Measurements from ENCODE around the gene LHFPL6.

The LHFPL6 gene

DNA sequence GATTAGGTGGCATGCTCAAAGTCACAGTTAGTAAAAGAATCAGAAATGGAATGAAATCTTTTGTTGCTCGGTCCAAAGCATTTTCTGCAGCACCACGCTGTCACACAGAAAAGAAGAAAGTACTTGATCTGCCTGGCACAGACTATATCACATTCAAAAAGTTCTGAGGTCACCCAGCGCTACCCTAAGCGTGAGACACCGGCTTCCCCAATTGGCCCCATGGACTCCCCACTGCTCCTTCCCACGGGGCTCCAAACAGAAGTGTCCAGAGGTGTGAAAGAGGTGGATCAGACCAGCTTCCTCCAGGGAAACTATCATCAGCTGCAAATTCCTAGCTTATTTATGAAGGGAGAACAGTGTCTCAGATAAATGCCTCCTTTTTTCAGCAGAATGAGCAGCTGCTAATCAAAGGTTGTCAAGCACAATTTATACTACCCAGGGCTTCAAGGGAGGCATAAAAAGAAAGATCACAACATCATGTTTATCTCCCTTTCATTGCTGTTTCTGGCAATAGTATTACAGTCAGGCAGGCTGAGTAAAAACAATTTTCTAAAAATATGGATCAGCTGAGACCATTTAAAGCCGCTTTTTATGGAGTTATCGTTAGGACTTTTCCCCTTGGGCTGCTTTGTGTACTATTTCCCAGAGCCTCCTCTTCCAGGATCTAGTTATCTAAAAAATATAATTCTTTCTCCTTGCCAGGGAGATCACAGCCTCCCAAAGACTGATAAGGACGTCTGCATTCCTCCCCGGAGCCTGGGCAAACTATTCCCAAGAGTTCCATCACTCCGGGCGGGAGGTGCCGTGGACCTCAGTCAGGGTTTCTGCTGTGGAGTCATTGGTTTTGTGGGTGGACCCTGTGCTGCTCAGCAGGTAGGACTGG, 208.0 kb downstream of the LHFPL6 start:
- H3K4me3 Mint-ChIP-seq, result no peak overlapping the region
- no peak overlapping the region for H3K27ac Mint-ChIP-seq
- no peaks in the 10 kb centered on the region for H3K27me3 Mint-ChIP-seq (ENCODE audit: low read depth)
- no peak for DNase-seq (ENCODE audit: low spot score)
- no peaks in the 10 kb centered on the region for H3K9me3 Mint-ChIP-seq
- H3K36me3 Mint-ChIP-seq (ENCODE audit: low read depth), result no peaks in the 10 kb centered on the region
- no peaks in the 10 kb centered on the region for H3K4me1 Mint-ChIP-seq (ENCODE audit: low read depth)

DNA sequence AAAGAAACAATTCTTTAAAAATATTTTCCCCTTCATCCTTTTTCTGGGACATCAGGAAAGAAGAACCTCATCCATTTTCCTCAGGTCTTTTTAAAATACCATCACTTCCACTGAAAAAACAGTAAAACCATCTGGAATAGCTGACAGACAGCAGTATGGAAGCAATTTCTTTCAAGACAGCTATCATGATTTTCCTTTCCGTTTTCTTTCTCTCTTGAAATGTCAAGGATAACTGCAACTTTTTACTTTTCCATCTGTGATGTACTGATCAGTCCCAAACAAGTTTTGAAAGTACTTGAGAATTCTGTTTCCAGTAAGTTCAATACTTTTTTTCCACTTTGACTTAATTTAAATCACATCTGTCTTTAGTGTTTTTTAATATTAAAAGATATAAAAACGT, 211.2 kb downstream of the LHFPL6 start:
- H3K9me3 Mint-ChIP-seq, result no peaks in the 10 kb centered on the region
- H3K27me3 Mint-ChIP-seq (ENCODE audit: low read depth), result no peaks in the 10 kb centered on the region
- no peaks in the 10 kb centered on the region for H3K4me1 Mint-ChIP-seq (ENCODE audit: low read depth)
- no peak overlapping the region for H3K27ac Mint-ChIP-seq
- H3K4me3 Mint-ChIP-seq, result no peak overlapping the region
- no peak for DNase-seq (ENCODE audit: low spot score)
- no peaks in the 10 kb centered on the region for H3K36me3 Mint-ChIP-seq (ENCODE audit: low read depth)

DNA sequence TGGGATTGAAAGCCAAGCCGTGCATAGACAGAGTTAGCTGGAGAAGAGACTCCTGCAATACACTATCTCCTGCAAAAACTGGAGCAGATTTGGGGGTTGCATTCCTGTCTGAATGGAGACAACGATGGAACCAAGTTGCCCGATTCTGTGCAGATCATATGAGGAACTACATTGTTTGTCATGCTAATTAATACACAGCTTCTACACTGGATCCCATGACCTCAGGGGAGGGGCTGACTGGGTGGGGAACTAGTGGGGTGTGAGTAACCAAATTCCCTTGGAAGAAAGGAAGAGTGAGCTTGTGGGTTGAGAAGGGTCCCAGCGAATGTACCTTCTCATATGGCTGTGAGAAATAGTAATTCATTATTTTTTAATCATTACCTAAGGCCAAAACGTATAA, 214.0 kb downstream of the LHFPL6 start:
- no peaks in the 10 kb centered on the region for H3K4me1 Mint-ChIP-seq (ENCODE audit: low read depth)
- no peak for DNase-seq (ENCODE audit: low spot score)
- no peaks in the 10 kb centered on the region for H3K9me3 Mint-ChIP-seq
- no peak overlapping the region for H3K4me3 Mint-ChIP-seq
- H3K27me3 Mint-ChIP-seq (ENCODE audit: low read depth), result peaks cover under 1% of the 10 kb centered on the region
- no peaks in the 10 kb centered on the region for H3K36me3 Mint-ChIP-seq (ENCODE audit: low read depth)
- no peak overlapping the region for H3K27ac Mint-ChIP-seq

DNA sequence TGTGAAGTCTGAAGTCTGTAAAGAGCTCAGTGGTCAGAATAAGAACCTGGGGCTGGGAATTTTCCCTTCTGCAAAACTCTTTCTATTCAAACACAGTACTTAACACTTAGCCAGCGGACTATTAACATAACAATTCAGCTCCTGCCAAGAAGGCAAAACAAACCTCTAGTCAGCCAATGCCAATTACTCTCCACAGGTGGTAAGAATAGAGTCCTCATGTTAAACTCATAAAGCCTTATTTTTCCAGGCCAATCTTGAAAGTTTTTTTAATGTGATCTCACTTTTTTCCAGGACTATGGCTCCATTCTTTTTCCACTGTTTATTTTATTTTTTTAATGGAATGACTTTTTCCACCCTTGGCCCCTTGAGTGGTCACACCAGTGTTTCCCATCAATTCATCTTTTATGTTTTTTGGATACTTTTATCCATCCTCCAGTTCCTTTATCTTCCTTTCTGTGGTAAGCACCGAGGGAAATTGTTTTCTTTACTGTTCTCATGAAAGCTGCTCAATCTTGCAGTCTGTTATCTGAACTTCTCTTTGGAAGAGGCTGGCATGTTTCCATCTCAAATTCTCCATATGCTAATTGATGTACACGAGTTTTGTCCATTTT, 217.3 kb downstream of the LHFPL6 start:
- Mint-ChIP-seq H3K4me3 (no peak overlapping the region), H3K36me3 (ENCODE audit: low read depth) (no peaks in the 10 kb centered on the region), H3K9me3 (no peaks in the 10 kb centered on the region), H3K27me3 (ENCODE audit: low read depth) (peaks cover 8% of the 10 kb centered on the region), H3K4me1 (ENCODE audit: low read depth) (no peaks in the 10 kb centered on the region), H3K27ac (no peak overlapping the region)
- DNase-seq (ENCODE audit: low spot score), result no peak

DNA sequence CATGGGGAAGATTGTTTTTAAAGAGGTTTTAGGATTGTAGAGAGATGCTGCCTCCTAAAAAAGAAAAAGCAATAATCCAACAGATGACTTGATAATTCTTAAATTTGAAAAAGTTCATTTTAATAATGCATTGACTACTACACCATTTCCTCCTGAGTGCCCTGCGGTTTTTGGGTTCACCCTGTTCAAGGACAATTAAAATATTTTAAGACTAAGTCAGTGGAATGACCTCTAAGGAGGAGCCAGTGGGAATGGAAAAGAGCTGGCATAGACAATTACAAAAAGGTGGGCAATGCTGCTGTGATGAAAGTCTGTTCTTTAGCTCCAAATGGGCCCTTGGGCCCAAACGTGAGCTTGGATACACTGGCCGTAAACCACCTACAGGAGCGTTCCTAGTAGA, 217.8 kb downstream of the LHFPL6 start:
- H3K36me3 Mint-ChIP-seq (ENCODE audit: low read depth), result no peaks in the 10 kb centered on the region
- DNase-seq (ENCODE audit: low spot score), result no peak
- no peak overlapping the region for H3K27ac Mint-ChIP-seq
- H3K9me3 Mint-ChIP-seq, result no peaks in the 10 kb centered on the region
- H3K4me1 Mint-ChIP-seq (ENCODE audit: low read depth), result no peaks in the 10 kb centered on the region
- H3K4me3 Mint-ChIP-seq, result no peak overlapping the region
- peaks cover 8% of the 10 kb centered on the region for H3K27me3 Mint-ChIP-seq (ENCODE audit: low read depth)

DNA sequence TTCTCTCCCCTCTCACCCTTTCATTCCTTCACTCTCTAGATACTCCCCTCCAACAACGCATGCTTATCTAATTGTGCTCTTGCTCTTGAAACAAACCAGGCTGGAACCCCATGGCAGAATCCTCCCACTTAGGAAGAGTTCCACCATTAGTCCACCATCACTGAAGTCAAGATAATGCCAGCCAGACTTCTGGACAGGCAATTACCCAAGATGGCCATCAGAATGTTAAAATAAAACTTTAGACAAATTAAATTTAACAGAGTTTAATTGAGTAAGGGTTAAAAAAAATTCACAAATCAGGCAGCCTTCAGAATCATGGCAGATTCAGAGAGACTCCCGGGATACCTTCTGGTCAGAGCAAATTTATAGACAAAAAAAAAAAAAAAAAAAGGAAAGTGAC, 221.5 kb downstream of the LHFPL6 start:
- Mint-ChIP-seq H3K9me3 (no peaks in the 10 kb centered on the region), H3K36me3 (ENCODE audit: low read depth) (no peaks in the 10 kb centered on the region), H3K27me3 (ENCODE audit: low read depth) (peaks cover 8% of the 10 kb centered on the region), H3K4me1 (ENCODE audit: low read depth) (peaks cover 4% of the 10 kb centered on the region), H3K27ac (no peak overlapping the region), H3K4me3 (no peak overlapping the region)
- DNase-seq (ENCODE audit: low spot score), result no peak

DNA sequence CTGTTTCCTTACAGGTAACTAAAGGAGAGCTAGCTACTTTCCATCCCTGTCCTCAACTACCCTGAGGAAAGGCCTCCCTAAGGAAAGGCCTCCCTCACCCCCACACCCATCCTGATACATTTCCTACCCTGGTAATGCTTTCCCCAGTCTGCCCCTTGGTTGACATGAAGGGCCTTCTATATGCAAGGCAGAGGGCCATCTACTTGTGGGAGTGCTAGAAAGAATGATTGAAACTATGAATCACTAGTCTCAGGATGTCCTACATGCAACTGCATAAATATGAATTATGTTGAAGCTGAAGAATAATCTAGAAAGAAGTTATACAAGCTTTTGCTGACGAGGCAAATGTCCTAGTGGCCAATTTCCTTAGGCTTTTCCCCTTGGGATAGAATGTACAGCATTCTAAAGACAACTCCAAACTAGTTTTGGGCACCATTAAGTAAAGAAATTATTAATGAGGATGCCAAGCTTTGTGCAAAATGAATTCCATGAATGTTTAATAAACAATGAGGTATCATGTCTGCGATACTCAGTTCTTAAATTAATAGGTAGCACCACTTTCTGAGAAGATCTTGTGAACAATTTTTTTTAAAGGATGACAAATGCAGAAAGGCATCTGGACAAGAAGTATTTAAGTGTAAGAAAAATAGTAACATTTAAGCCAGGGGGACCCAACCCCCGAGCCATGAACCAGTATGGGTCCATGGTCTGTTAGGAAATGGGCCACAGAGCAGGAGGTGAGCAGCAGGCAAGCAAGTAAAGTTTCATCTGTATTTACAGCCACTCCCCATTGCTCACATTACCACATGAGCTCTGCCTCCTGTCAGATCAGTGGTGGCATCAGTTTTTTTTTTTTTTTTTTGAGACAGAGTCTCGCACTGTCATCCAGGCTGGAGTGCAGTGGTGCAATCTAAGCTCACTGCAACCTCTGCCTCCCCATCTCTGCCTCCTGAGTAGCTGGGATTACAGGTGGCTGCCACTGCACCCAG, 223.0 kb downstream of the LHFPL6 start:
- Mint-ChIP-seq H3K27me3 (ENCODE audit: low read depth) (peaks cover 8% of the 10 kb centered on the region), H3K4me3 (no peak overlapping the region), H3K4me1 (ENCODE audit: low read depth) (peaks cover 4% of the 10 kb centered on the region), H3K27ac (no peak overlapping the region), H3K36me3 (ENCODE audit: low read depth) (no peaks in the 10 kb centered on the region), H3K9me3 (no peaks in the 10 kb centered on the region)
- DNase-seq (ENCODE audit: low spot score), result no peak

DNA sequence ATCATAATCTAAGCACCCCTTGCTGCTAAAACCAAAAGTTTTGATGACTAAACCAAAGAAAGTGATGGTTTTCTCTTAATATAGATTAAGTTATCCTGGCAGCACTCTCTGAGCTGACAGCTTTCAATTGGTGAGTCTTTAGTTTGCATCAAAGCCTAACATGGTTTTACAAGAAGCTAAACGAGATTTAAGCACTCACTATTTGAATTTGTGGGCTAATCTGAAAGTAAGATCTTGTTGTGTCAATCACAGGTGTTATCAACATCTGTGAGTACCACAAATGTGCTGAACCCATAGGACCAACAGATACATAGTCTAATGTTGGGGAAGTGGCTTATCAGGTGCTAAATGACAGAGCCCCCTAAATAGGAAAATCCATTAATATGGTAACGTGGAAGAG, 223.9 kb downstream of the LHFPL6 start:
- no peak for DNase-seq (ENCODE audit: low spot score)
- Mint-ChIP-seq H3K4me1 (ENCODE audit: low read depth) (peaks cover 4% of the 10 kb centered on the region), H3K27ac (no peak overlapping the region), H3K36me3 (ENCODE audit: low read depth) (no peaks in the 10 kb centered on the region), H3K9me3 (no peaks in the 10 kb centered on the region), H3K27me3 (ENCODE audit: low read depth) (peaks cover 8% of the 10 kb centered on the region), H3K4me3 (no peak overlapping the region)

DNA sequence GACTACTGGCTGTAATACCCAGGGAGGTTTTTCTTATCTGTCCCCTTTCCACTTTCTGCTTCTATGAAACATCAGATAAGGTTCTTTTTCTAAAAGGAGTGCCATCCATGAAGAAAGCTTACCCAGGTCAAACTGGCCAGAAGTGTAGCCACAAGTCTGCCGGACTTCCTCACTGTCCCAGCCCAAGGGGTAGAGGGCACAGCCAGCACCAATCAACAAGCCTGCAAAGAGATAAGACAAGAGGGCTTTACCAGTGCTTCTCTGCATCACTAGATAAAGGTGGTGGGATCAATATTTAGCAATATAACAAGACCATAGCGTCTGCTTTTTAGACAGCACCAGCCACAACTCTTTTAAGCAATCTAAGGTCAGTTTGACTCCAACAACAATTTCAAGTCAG, 224.7 kb downstream of the LHFPL6 start:
- H3K9me3 Mint-ChIP-seq, result no peaks in the 10 kb centered on the region
- no peak overlapping the region for H3K27ac Mint-ChIP-seq
- H3K4me3 Mint-ChIP-seq, result no peak overlapping the region
- no peak for DNase-seq (ENCODE audit: low spot score)
- peaks cover 4% of the 10 kb centered on the region for H3K4me1 Mint-ChIP-seq (ENCODE audit: low read depth)
- no peaks in the 10 kb centered on the region for H3K36me3 Mint-ChIP-seq (ENCODE audit: low read depth)
- peaks cover 4% of the 10 kb centered on the region for H3K27me3 Mint-ChIP-seq (ENCODE audit: low read depth)

DNA sequence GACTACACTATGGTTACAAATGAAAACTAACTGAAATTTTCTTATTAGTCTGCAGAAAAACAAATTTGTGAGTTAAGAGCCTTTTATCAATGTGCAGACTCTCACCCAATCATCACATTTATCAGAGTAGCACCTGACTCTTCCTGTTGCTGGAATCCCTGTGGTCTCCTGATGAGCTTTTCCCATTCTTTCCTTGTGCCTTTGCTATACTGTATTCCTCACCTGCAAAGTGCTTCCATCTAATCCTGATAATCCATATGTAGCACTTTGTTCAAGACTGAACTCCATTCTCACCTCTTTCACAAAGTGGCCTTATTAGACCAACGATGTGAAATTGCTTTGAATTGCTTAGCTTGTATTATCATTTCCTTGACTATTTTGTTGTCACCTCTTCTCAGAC, 225.3 kb downstream of the LHFPL6 start:
- Mint-ChIP-seq H3K4me1 (ENCODE audit: low read depth) (peaks cover 4% of the 10 kb centered on the region), H3K9me3 (no peaks in the 10 kb centered on the region), H3K27ac (no peak overlapping the region), H3K27me3 (ENCODE audit: low read depth) (peaks cover 4% of the 10 kb centered on the region), H3K4me3 (no peak overlapping the region), H3K36me3 (ENCODE audit: low read depth) (no peaks in the 10 kb centered on the region)
- no peak for DNase-seq (ENCODE audit: low spot score)

DNA sequence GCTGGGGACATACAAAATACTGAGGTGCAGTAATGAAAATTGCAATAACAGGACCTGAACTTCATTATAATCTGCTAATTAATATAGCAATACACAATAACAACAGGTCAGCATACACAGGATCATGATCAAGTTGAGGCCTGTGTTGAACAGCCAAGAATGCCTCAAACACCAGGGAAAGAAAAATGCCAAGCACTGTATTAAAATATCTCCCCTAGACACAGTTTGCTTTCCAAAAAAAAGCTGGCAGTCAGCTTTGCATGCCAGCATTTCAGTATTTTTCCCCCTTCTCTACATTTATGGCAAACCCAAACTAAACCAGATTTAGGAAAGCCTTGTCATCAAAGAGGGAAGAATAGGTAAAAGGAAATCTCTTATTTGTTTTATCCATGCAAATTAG, 226.9 kb downstream of the LHFPL6 start:
- Mint-ChIP-seq H3K4me1 (ENCODE audit: low read depth) (peaks cover 4% of the 10 kb centered on the region), H3K9me3 (no peaks in the 10 kb centered on the region), H3K27ac (no peak overlapping the region), H3K27me3 (ENCODE audit: low read depth) (no peaks in the 10 kb centered on the region), H3K36me3 (ENCODE audit: low read depth) (no peaks in the 10 kb centered on the region), H3K4me3 (no peak overlapping the region)
- DNase-seq (ENCODE audit: low spot score), result no peak

DNA sequence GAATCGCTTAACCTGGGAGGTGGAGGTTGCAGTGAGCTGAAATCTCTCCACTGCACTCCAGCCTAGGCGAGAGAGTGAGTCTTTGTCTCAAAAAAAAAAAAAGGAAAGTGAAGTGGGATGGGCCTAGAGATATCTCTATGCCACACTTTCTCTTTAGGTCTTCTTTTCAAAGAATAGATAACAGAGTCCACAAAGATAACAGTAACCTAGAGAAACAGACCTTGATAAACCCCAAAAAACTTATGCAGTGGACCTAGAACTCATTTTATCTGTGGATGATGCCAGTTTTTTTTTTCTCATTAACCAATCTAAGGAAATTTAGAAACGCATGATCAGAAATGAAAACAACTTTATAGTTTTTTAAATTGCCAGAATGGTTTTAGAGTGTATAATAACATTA, 227.4 kb downstream of the LHFPL6 start:
- Mint-ChIP-seq H3K36me3 (ENCODE audit: low read depth) (no peaks in the 10 kb centered on the region), H3K4me1 (ENCODE audit: low read depth) (peaks cover 4% of the 10 kb centered on the region), H3K4me3 (no peak overlapping the region), H3K27ac (no peak overlapping the region), H3K9me3 (no peaks in the 10 kb centered on the region), H3K27me3 (ENCODE audit: low read depth) (no peaks in the 10 kb centered on the region)
- DNase-seq (ENCODE audit: low spot score), result no peak

DNA sequence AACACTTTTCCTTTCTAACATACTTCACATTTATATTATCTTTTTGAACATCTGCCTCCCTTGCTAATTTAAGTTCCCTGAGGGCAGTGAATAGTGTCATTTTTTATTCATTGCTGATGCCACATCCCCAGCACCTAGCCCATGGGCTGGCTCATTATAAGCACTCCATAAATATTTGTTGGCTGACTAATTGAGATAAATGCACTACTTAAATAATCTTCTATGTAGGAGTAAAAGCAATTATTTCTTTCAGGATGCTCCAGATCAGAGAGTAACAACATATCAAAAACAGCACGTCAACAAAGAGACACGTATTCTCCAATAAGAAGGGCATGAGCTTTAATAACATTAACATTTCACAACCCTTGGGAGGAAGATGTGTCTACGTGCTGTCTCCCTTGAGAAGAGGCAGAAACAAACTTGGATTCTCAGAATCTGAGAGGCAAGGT, 228.2 kb downstream of the LHFPL6 start:
- Mint-ChIP-seq H3K4me3 (no peak overlapping the region), H3K27me3 (ENCODE audit: low read depth) (no peaks in the 10 kb centered on the region)

DNA sequence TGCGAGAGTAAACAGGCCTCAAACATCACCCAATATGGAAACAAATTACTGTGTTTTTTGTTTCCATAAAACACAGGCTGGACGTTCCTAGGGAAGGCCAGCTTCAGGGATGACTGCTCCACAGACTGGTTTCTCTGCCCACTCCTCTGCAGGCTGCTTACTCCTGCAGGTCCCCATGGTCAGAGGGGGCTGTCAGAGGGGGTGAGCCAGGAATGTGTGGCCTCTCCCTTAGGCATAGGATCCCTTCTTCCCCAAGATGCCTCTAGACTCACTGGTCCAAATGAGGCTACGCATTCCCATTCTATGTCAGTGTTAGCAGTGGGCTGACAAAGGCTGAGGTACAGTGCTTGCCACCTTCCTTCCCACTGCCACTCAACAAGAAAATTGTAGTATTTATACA, 229.8 kb downstream of the LHFPL6 start:
- no peak for DNase-seq (ENCODE audit: low spot score)
- Mint-ChIP-seq H3K9me3 (no peaks in the 10 kb centered on the region), H3K4me1 (ENCODE audit: low read depth) (no peaks in the 10 kb centered on the region), H3K27me3 (ENCODE audit: low read depth) (no peaks in the 10 kb centered on the region), H3K4me3 (no peak overlapping the region), H3K36me3 (ENCODE audit: low read depth) (no peaks in the 10 kb centered on the region), H3K27ac (no peak overlapping the region)

More for the DNA sequence above, 228.2 kb downstream of the LHFPL6 start:
- no peaks in the 10 kb centered on the region for H3K36me3 Mint-ChIP-seq (ENCODE audit: low read depth)
- no peaks in the 10 kb centered on the region for H3K9me3 Mint-ChIP-seq
- H3K27ac Mint-ChIP-seq, result no peak overlapping the region
- H3K4me1 Mint-ChIP-seq (ENCODE audit: low read depth), result peaks cover 4% of the 10 kb centered on the region
- no peak for DNase-seq (ENCODE audit: low spot score)

Data from T-helper 2 cell treated with Interferon-gamma antibody and Interleukin-4, amounts not matched to agents 5 μg/mL and 100 μg/mL, for 36 hours (primary cell).